Stimulated activated CD8-positive, alpha-beta memory T cell treated with anti-CD3 and anti-CD28 coated beads, Interleukin-15, amount 100 ng/mL, for 48 hours (primary cell): ENCODE data around the gene FXYD6.
"Not testable (repeated sequence)": the region's sequence is repeated elsewhere in the genome, so short reads cannot be mapped to it uniquely, and the experiment has no call there.

Source experiments
- DNase-seq, 2 donors: peaks; one replicate each; pipeline ENCODE4 v3.0.0-alpha.2; 2020; ENCODE audit warnings: low read depth in 2 of 2

The FXYD6 gene

DNA sequence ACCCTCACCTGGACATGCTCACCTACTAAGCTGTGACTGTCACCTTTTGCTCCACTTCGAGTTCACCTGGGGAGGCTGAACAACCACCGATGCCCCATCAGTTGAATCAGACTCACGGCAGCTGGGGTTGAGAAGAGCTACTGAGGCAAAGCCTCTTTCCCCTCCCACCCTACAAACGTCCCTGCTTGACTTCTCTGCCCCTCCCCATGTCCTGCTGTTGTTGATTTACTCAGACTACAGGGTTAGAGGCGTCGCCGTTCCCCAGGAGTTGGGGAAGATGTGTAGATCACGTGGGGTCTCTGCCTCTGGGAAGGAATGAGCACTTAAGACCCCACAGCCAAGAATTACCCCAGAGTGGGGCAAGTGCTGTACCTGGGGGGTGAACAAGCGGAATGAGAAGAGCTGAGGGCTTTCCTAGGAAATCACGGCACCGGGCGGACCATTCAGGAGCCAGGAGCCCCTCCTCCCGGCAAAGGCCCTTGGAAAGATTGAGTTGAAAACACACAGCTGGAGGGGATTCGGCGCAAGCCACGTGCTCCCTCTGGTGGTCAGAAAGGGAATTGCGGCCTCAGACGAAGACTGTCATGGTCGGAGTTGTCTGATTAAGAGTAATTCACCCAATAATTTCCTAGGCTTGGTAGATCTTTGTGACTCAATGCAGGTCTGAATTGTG lies 59.0 kb downstream of the FXYD6 start:
- peak; percentile 76 to 81 for DNase-seq

GRCh38 chr11:117816846-117817367 lies 59.6 kb downstream of the FXYD6 start:
- DNase-seq, result no peak

- DNase-seq, result no peak
These were observed 60.2 kb downstream of the FXYD6 start for GRCh38 chr11:117816151-117816741.

- DNase-seq, result peak; percentile 57 to 69
These were observed 61.1 kb downstream of the FXYD6 start for GRCh38 chr11:117815262-117815803.

- DNase-seq, result peak; percentile 72 to 76
These were observed 61.6 kb downstream of the FXYD6 start for GRCh38 chr11:117814766-117815261.

- no peak for DNase-seq
These were observed 62.2 kb downstream of the FXYD6 start for GRCh38 chr11:117814204-117814765.

- not testable (repeated sequence) for DNase-seq
These were observed 66.4 kb downstream of the FXYD6 start for GRCh38 chr11:117810056-117810451.

DNA sequence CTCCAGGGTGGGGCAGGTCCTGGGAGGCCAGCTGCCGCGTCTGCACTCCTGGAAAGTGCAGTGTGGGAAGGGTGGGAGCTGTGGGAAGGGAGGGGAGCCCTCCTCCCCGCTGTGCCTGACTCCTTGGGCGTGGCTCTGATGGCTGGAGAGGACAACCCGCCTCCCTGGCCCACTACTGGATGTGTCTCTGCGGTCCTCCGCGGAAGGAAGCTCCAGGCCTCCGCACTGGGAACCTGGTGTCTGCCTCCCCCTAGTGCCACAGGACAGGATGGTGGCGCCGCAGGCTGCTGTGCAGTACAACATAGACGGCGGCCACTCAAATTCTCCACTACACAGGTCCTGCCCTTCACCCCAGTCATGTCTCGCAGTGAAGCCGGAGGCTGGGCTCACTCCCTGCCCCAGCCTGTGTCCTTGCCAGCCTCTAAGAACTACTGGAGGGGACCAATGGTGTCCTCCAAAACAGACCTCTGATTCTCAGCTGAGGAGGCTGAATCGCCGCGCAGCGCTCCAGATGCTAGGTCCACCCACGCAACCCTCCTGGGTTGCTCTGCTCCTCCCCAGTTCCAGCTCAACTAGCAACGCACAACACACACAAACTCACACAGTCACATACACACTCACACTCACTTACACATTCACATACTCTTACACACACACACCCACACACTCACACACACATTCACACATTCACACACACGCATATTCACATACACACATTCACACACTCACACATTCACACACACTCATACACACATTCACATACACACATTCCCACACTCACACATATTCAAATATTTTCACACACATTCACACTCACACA lies 67.0 kb downstream of the FXYD6 start:
- DNase-seq, result no peak

DNA sequence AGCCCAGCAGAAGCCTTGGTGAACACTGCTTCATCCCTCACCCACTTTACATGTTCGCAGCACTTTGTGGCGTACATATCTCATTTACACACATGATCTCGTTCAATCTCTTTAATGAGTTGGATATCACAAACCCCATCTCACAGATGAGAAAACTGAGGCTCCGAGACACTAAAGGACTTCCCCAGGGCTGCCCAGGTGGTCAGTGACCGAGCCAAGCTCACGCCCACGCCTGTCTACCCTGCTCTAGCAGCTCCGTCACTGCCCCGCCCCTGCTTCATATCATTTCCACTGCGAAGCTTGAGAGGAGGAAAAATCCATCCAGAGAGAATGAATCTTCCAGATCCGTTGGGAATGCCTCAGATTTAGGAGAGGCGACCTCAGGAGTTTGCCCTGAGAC lies 67.7 kb downstream of the FXYD6 start:
- no peak for DNase-seq

DNA sequence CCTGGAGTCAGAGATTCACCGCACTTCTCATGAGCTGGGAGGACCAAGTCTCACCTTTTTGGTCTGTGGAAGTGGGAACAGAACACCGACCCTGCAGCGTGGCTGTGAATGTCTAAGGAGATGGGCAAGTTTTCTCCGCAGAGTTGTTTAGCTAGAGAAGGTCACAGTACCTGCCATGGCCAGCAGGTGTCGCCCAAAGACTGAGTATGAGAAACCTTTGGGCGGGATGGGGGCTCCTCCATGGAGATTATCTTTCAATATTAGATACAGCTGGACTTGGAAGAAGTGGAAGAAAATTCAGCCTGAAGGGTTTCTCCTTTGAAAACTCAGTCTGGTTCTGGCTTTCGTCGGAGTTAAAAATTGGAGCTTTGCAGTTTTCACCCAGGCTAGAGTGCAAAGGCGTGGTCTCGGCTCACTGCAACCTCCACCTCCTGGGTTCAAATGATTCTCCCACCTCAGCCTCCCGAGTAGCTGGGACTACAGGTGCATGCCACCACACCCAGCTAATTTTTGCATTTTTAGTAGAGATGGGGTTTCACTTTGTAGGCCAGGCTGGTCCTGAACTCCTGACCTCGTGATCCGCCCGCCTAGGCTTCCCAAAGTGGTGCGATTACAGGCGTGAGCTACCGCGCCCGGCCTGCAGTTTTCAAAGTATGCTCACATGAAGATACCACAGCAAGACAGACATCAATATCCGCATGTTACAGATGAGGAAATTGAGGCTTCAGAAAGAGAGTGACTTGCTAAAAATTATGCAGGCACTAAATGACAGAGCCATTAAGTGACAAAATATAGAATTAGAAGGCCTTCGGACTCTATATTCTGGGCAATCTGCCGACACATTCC lies 68.8 kb downstream of the FXYD6 start:
- no peak for DNase-seq

DNA sequence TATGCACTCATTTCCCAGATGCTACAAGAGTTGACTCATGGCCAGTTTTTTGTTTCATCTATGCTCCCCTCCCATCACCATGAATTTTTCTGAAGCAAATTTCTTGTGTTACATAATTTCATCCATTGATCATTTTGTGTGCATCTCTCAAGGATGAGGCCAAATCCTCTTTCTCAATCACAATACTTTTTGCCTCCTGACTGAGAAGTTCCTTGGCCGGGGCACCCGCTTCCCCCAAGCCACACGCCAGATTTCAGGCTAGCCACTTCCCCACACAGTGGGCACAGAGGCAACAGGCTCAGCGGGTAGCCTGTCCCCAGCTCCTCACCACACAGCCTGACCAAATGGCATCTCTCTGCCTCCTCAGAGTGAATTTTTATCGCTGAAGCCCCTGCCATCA lies 69.6 kb downstream of the FXYD6 start:
- DNase-seq, result no peak

- no peak for DNase-seq
These were observed 71.4 kb downstream of the FXYD6 start for GRCh38 chr11:117805045-117805444.

- no peak for DNase-seq
These were observed 72.6 kb downstream of the FXYD6 start for GRCh38 chr11:117803896-117804295.

DNA sequence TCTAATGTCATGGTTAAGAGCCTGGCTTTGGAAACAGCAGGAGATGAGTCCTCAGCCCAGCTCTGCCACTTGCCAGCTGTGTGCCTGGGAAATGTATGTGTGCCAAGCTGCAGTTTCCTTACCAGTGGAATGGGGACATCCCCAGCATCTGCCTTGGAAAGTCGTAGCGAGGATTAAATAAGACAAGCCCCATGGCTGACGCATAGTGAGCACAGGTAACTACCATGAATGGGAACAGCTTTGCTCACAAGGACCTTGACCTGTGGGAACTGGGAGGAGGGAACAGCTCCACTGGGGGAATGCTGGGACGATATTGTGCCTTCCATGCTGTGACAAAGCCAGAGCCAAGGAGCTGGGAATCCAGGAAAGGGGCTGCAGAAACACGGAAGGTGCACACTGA lies 76.8 kb downstream of the FXYD6 start:
- DNase-seq, result no peak

- no peak for DNase-seq
These were observed 79.5 kb downstream of the FXYD6 start, which contains the start of gene DSCAML1 for GRCh38 chr11:117796872-117797529. TSS of gene DSCAML1 (minus strand) at chr11:117797216. CDS start at chr11:117797079, 137 bp downstream.

DNA sequence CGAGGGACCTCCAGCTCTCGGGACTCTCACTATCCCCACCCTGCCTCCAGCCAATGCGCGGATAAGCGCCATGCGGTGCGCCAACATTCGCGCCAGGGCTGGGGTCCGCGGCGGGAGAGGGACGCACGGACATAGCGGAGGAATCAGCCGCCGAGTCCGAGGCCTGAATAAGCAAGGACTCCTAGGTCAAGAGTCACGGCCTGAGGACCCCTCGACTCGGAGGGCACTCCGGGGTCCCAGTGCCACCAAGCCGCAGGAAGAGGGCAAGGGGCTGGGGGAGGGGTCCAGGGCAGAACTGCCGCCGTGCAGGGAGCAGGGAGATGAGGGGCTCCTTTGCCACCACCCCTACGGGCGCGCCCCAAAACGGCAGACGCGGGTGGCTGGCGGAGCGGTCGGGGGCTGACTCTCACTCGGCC lies 80.0 kb downstream of the FXYD6 start:
- DNase-seq, result no peak

DNA sequence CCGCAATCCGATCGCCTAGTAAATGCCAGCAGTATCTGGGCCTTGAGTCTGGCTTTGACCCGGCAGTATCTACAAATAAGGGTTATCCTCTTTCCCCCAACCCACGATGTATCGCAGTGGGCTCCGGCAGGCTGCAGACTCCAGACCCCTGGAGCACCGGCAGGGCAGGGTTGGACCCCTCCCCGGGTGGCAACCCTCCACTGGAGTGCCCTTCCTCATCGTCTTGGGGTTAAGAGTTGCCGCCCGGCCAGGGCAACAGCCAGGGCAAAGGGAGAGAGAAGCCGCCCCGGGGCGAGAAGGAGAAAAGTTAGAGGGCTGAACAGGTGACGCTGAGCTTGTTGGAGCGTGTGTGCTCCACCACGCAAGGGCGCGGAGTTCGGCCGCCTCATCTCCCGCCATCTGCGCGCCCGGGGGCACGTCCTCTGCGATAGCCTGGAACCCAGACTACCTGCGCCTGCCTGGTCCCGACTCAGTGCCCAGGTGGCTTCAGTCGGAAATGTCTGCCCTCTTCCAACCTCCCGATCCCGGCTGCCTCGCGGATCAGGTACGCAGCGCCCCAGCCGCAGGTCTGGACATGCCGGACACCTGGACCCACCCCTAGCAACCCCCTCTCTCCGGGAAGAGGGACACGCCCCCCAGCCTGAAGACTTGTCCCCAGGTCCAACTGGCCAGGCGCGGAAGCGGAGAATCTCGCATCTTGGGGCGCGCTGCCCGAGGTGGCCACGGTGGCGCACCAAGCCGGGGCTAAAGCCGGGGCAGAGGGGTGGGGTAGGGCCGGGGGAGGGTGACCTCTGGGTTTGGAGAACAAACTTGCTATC lies 80.6 kb downstream of the FXYD6 start:
- DNase-seq, result no peak

GRCh38 chr11:117794772-117795629 lies 81.5 kb downstream of the FXYD6 start:
- DNase-seq, result no peak
